HG03159 (cell line): ENCODE measurements around the gene PPP2R5C.
"Not testable (repeated sequence)": the region's sequence is repeated elsewhere in the genome, so short reads cannot be mapped to it uniquely, and the experiment has no call there.

ENCODE experiments used
- ATAC-seq: cut with Tn5 transposase; IDR thresholded peaks from one replicate; pipeline ENCODE4 v1.9.1; 2021; ENCODE audit warnings: mild to moderate bottlenecking, moderate library complexity; ENCODE audit not compliant: unreplicated experiment

Gene PPP2R5C

DNA sequence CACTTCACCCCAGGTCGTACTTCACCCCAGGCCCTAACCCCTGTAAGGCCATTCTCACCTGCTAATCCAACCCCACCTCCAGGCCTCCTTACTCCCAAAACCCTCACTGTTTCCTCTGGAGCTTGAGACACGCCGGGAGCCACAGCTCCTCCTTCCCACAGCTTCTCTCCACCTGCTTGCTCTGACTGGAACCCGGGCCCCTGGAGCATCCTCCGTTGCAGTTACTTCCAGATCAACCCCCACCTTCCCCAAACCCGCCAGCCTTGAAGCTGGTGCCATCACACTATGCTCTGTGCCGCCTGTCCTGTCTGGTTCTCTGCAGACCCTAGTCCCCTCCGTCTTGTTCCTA is 34.6 kb upstream of the PPP2R5C start:
- no peak for ATAC-seq

DNA sequence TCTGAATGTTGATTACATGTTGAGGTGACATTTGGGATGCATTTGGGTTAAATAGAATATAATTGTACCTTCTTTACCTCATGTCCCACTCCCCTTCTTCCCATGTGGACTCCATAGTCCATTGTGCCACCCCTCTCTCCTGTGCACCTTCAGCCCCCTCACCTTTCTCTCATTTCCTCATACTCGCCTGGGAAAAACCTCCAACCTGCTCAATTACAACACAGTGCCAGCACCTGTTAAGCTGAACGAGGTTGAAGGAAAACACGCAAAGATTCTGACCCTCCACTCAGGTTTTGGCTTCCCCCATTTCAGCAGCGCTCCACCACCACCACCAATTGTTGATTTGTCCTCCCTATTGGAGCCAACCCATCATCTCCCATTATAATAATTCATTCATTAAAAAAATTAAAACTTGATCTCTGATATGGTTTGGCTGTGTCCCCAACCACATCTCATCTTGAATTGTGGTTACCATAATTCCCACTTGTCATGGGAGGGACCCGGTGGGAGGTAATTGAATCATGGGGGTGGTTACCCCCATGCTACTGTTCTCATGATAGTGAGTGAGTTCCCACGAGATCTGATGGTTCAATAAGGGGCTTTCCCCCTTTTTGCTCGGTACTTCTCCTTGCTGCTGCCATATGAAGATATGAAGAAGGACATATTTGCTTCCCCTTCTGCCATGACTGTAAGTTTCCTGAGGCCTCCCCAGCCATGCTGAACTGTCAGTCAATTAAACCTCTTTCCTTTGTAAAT is 33.7 kb upstream of the PPP2R5C start:
- ATAC-seq = no peak

DNA sequence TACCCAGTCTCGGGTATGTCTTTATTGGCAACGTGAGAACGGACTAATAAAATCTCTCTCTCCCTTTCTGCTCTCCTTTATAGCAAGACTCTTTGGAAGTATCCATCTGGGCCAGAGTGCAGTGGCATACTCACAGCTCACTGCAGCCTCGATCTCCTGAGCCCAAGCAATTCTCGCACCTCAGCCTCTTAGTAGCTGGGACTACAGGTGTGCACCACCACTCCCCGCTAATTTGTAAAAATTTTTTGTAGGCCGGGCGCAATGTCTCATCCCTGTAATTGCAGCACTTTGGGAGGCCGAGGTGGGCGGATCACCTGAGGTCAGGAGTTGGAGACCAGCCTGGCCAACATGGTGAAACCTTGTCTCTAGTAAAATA is 33.2 kb upstream of the PPP2R5C start:
- ATAC-seq = no peak

DNA sequence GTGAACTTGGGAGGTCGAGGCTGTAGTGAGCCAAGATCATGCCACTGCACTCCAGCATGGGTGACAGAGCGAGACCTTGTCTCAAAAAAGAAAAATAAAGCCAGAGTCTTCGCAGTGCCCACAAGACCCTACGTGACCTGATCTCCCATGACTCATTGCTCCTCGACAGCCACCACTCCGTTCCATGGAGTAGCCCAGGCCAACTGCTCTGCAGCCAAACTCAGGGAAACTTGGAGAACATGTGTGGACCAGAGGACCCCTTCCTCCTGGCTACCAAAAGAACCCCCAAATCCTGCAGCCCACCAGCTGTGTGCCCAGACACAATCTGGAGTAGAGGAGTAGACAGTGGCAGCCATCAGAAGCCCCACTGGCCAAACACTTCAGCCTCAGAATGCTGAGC is 32.1 kb upstream of the PPP2R5C start:
- no peak for ATAC-seq

DNA sequence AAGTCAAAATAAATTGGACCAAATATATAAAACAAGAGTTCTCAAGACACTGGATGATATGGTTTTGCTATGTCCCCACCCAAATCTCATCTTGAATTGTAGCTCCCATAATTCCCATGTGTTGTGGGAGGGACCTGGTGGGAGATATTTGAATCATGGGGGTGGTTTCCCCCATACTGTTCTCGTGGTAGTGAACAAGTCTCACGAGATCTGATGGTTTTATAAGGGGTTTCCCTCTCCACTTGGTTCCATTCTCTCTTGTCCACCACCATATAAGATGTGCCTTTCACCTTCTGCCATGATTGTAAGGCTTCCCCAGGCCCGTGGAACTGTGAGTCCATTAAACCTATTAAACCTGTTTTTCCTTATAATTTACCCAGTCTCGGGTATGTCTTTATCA is 31.4 kb upstream of the PPP2R5C start:
- not testable (repeated sequence) for ATAC-seq

DNA sequence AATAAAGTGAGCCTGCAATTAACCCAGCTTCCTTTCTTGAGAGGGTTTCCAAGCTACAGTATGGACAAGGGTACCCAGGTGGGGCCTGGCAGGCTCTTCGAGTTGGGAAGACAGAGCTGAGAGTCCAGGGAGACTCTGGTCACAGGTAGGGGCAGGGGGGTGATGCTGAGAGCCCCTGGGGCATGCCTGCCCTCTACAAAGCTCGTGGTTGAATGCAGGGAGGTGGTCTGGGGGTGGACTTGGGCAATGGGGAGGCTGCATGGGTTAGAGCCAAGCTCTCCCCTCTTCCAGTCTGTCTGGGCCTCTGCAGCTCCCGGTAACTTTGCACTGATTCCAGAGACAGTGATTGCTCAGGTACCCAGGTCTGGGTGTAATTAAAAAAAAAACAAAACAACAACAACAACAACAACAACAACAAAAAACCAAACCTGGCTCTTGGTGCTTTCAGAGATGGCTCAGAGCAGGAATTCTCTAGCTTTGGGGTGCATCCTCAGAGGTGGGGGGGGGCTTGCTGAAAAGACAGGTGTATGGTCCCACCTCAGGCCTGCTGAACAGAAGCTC is 30.8 kb upstream of the PPP2R5C start:
- ATAC-seq = no peak

DNA sequence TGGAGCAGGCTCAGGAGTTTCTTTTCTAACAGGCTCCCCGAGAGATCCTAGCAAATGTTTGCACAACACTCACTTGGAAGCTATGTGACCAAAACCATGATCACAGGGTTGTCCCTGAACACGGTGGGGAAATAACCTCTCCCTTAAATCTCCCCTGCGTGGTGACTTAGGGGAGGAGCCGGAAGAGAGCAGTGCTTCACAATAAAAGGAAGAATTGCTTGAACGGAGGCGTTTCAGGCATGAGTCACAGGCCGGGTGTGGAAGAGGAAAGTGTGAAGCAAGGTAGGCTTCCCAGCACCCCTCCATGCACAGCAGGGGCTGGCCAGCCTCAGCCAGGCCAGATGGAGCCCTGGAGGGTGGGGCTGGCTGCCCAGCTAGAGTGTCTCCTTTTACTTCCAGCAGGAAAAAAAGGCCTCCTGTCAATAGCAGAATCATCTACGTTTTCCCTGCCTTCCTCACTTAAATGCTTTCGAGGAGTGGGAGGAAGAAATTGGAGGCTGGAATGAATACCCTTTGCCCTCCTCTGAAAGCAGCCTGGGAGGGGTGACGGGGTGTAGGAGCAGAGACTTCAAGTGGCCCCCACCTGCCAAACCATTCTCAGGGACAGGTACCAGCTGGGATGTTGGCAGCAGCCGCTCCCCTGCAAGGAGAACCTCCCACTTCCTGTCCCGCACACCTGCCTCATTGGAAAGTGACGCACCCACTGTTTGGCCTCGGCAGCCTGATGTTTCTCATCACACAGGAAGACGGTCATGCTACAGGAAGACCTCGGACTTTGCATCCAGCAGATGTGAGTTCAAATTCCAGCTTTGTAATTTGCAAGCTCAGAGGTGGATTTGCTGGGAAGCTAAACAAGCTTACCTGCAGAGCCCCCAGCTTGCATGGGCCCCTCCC is 30.1 kb upstream of the PPP2R5C start:
- ATAC-seq = peak; percentile 66

DNA sequence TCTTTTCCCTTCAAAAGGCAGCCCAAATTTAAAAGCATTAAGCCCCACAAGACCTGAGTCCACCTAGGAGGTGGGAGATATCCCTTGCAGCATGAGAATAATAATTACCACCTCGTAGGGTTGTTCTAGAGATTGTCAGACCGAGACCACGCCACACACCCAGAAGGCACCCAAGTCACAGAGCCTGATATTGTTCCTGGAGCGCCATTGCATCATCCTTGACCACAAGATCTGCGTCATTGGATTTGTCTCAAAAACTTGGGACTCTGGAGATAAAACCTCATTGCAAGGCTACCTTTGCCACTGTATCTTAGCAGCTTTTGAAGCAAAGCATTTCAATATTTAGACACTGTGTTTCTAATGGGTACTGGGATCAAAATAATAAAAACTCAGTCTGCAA is 29.4 kb upstream of the PPP2R5C start:
- no peak for ATAC-seq

DNA sequence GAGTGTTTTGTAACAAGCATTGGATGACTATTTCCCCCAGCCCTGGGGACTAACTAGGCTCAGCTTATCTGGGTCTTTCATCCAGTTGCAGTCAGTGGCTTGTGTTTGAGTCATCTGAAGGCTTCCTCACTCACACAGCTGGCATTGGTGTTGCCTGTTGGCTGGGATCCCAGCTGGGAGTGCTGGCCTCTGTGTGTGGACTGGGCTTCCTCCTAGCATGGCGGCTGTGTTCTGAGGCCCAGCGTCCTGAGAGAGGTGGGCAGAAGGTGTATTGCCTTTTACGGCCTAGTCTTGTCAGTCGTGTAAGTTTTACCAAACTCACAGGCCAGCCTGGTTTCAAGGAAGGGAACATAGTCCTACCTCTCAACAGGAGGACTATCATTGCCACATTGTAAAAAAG is 28.3 kb upstream of the PPP2R5C start:
- no peak for ATAC-seq

DNA sequence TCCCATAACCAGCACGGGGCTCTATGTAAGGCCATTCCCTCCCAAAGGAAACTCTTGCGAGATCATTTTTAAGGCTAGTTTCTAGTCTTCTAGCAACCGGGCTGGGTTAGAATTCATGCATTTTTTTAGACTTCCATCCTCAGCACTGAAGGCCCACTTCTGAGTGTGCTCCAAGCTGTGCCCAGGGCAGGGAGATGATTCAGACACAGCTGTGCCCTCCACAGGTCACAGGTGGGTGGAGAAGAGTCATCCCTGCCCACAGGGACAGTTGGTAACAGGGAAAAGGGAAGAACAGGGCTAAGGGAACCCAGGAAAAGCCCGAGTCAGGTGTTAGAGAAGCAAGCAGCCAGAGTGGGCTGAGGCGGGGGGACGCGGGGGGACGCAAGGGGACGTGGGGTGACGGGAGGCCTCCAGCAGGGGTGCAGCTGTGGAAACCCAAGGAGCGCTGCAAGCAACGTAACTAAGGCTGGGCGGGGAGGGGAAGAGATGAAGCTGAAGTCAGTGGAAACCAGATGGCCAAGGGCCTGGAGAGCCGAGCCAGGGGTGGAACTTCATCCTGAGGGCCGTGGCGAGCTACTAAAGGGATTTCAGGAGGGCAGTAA is 27.2 kb upstream of the PPP2R5C start:
- no peak for ATAC-seq

DNA sequence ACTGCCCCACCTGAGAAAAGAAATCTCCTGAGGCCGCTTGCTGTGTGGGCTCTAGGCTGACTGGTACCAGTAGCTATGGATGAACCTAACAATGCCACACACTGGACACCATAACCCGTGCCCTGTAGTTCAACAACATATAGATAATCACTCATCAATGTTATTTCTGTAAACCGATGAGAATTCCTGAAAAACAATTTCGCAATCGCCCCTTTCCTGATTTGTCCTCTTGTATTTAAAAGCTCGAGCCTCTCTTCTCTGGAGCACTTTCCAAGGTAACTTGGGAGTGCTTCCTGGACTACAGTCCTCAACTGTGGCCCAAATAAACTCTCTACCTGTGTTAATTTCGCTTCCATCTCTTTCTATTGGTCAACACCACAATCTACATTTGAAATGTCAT is 26.1 kb upstream of the PPP2R5C start:
- no peak for ATAC-seq

DNA sequence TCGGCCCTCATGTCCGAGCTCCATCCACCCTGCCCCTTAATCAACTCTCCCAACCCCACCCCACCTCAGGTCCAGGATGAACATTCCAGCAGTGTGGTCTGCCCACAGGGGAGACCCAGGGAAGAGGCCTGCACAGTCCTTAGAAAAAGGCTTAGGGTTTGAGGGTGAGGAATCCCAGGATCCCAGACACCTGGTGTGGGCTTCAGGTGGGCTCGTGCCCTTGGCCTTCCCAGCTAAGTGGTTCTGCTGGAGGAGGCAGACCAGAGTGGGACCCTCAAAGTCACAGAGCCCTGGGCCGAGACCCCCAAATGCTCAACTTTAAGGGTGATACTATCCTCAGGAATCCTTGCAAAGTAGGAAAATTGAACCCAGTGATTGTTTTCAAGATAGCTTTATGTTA is 25.4 kb upstream of the PPP2R5C start:
- ATAC-seq = no peak

DNA sequence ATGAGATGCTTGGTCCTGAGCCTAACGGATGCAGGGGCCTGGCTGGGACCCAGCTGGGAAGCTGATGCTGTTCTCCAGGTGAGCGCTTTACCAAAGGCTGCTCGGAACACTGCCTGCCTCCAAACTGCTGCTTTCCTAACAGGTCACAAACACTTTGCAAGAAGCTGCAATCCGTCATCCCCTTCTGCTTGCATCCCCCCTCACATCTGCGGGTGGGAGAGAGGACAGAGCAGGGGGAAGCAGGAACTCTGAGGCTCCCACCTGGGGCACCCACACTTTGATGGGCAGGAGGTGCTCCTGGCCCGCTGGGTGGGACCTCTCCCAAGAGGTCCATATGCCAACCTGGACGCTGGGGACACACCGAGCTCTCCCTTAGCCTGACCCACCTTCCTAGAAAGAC is 24.9 kb upstream of the PPP2R5C start:
- ATAC-seq = no peak

DNA sequence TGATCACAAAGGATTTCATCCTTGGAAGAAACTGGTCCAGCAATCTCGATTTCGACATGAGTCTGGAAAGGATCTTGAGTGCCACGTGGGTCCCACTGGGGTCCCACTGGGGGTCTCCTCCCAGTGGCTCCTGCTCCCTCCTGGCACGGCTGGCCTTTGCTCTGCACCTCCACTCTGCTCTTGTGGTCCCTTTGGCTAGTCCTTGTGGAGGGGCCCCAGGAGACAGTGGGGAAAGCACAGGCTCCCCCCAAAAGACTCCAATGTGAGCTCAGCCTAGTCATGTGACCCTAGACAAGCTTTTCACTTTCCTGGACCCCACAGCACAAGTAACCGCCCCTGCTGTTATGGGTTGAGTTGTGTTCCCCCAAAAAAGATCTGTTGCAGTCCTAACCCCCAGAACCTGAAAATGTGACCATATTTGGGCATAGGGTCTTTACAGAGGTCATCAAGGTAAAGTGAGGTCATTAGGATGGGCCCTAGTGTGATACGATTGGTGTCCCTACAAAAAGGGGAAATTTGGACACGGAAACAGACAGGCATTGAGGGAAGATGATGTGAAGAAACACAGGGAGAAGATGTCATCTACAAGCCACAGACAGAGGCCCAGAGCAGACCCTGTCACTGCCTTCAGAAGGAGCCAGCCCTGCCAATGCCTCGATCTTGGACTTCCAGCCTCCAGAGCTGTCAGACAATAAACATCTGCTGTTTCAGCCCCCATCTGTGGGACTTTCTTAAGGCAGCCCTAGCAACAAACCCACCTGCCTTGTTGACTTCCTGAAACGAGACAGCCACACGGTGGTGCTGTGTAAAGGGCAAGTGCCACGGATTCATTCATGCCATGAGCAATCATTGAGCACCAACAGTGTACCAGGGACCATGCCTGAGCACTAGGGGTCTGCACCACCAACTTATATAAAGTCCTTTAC is 23.8 kb upstream of the PPP2R5C start:
- ATAC-seq = no peak

DNA sequence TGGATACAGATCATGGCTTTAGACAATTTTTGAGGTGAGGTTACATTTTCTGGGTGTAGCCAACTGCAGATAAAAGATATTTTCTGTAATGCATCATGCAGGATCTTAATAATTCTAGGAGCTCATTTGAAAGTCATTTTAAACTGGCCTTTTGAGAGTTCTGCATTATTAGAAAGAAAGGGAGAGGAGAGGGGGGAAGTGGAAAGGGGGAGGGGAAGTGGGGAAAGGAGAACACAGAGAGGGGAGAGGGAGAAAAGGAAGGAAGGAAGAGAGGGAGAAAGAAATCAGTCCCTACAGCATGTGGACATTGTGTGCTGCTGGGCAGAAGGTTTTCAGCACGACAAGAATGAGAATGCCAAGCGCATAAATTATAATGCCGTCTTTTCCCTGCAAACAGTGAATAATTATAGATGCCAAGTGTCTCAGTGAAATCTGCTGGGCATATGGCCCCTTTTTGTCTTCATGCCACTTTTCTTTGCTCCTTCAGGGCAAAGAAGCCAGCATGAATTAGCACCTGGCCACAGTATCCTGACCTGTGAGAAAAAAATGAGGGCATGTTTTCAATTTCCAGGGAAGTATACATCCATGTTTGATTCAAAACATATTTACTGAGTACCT is 22.7 kb upstream of the PPP2R5C start:
- ATAC-seq = no peak

DNA sequence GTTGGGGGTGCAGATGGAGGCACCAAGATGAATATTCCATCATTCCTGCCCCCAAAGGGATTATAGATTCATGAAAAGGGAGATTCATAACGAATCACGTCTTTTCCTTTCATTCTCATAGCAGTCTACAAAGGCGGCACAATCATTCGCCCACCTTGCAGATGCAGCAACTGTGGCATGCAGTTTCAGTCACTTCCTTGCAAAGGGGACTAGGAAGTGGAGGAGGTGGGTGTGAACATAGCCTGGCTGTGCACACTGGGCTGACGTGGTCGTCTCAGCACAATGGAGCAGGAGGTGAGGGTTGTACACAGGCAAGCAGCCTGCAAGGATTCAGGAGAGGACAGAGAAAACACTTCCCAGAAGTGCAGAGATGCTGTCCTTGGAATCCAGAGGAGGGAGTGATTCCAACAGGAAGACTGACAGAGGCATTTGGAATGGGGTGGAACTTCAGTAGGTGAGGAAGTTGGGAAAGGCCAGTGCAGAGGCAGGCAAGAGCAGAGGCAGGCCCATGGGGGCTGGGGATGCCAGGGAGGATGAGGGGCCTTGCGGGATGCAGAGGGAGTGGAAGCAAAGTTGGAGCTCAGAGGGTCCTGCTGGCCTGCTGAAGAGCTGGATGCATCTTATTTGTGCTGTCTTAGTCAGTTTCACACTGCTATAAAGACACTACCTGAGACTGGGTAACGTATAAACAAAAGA is 21.9 kb upstream of the PPP2R5C start:
- no peak for ATAC-seq

DNA sequence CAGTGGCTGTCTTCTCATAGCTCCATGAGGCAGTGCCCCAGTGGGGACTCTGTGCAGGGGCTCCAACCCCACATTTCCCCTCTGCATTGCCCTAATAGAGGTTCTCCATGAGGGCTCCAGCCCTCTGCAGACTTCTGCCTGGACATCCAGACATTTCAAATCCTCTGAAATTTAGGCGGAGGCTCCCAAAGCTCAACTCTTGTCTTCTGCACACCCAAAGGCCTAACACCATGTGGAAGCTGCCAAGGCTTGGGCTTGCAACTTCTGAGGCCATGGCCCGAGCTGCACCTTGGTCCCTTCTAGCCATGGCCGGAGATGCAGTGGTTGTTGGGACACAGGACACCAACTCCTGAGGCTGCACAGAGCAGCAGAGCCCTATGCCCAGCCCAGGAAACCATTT is 20.5 kb upstream of the PPP2R5C start:
- no peak for ATAC-seq

DNA sequence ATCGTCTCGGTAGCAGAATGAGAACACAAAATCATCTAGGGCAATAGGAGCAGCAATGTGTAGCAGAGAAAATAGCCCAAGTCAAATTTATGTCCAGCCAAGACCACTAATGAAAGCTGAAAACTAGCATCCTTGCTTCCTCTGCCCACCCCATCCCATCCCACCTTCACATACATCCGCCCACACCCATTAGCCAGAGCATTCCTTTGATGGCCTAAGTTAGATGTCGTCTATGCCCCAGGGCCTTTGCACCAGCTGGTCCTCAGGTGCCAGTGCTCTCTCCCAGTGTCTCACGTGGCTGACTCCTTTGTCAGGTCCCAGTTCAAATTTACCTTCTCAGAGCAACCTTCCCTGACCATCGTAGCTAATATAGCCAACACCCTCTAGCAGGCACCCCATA is 17.8 kb upstream of the PPP2R5C start:
- no peak for ATAC-seq

DNA sequence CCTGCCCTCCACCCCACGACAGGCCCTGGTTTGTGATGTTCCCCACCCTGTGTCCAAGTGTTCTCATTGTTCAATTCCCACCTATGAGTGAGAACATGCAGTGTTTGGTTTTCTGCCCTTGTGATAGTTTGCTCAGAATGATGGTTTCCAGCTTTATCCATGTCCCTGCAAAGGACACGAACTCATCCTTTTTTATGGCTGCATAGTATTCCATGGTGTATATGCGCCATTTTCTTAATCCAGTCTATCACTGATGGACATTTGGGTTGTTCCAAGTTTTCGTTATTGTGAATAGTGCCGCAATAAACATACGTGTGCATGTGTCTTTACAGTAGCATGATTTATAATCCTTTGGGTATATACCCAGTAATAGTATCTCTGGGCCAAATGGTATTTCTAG is 17.1 kb upstream of the PPP2R5C start:
- ATAC-seq = not testable (repeated sequence)

DNA sequence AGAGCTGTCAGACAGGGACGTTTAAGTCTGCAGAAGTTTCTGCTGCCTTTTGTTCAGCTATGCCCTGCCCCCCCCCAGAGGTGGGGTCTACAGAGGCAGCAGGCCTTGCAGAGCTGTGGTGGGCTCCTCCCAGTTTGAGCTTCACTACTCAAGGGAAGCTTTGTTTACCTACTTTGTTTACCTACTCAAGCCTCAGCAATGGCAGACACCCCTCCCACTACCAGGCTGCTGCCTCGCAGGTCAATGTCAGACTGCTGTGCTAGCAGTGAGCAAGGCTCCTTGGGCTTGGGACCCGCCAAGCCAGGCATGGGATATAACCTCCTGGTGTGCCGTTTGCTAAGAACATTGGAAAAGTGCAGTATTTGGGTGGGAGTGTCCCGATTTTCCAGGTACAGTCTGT is 11.8 kb upstream of the PPP2R5C start:
- ATAC-seq = not testable (repeated sequence)
